Fibroblast of skin of left biceps (primary cell): ENCODE measurements around the gene RASL11B.
"Not testable (repeated sequence)": the region's sequence is repeated elsewhere in the genome, so short reads cannot be mapped to it uniquely, and the experiment has no call there.

Experiments used
- DNase-seq, 2 experiments: peaks; one replicate each; pipeline ENCODE4 v3.0.0-alpha.2; 2013; ENCODE audit warnings: low read depth in 2 of 2

RASL11B gene

DNA sequence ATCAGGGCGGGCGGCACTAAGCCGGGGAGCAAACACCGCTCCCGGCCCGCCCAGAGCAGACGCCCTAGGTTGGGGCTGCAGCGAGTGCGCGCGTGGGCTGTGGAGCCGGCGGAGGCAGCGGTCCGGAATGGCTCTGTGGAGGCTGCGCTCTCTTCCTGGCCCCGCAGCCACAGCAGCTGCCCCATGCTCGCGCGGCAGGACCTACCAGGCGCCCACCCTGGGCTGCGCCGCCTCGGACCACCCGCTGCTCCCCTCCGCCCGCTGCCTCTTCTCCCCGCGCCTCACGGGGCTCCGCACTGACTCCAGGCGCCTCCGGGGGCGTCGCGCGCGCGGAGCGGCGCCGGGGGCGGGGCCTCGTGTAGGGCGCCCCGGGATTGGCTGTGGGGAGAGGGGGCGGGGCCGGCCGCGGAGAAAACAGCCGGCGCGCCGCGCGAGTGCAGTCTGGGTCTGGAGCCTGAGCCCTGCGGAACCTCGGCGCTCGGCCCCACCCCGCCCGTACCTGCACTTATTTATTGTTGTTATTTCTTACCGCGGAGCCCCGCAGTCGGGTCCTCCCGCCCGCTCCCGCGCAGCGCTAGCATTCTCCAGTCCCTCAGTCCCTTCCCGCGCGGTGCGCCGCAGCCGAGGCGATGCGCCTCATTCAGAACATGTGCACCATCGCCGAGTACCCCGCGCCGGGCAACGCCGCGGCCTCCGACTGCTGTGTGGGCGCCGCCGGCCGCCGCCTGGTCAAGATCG lies at the start of gene RASL11B:
Gene RASL11B (plus strand): TSS at position 439 of the 738 bp plus-strand sequence. CDS start 191 bp downstream, at position 630.
- DNase-seq: peak in 1 of 2 experiments; percentile 31

- DNase-seq: no peak
These were observed 48.6 kb upstream of the RASL11B start for GRCh38 chr4:52813546-52813945.

- peak; percentile 50 to 55 for DNase-seq
These were observed 39.5 kb upstream of the RASL11B start for GRCh38 chr4:52822583-52822971.

- no peak for DNase-seq
These were observed 39.0 kb upstream of the RASL11B start for GRCh38 chr4:52822972-52823701.

GRCh38 chr4:52823702-52824092 lies 38.4 kb upstream of the RASL11B start:
- DNase-seq: no peak

- no peak for DNase-seq
These were observed 37.9 kb upstream of the RASL11B start for GRCh38 chr4:52824270-52824602.

GRCh38 chr4:52824603-52825459 lies 37.3 kb upstream of the RASL11B start:
- peak; percentile 37 to 39 for DNase-seq

- no peak for DNase-seq
These were observed 36.5 kb upstream of the RASL11B start for GRCh38 chr4:52825460-52826090.

DNA sequence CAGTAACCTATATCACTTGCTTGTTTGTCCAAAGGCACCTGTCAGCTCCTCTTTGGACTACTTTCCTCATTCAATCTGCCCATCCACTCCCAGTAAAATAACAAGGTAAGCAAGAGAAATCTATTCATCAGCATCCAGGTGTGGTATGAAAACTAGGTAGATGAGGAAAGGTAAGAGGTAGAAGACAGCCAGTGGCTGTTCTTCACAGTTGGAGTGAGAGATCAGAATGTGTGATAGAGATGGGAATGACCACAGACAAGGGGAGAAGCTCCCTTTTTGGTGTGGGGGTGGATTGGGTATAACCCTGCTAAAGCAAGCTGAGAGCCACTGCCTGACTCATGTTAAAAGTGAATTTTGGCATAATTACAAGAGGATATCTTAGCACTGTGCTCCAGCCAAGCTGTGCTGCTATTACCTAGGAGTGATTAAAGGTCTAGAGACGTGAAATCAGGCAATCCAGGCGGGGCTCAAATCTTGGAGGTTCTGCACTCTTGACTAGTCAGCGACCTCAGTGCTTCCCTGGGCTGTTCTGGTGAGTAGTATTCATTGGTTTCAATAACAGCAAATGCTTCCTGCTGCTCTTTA lies 28.1 kb upstream of the RASL11B start:
- DNase-seq: no peak

DNA sequence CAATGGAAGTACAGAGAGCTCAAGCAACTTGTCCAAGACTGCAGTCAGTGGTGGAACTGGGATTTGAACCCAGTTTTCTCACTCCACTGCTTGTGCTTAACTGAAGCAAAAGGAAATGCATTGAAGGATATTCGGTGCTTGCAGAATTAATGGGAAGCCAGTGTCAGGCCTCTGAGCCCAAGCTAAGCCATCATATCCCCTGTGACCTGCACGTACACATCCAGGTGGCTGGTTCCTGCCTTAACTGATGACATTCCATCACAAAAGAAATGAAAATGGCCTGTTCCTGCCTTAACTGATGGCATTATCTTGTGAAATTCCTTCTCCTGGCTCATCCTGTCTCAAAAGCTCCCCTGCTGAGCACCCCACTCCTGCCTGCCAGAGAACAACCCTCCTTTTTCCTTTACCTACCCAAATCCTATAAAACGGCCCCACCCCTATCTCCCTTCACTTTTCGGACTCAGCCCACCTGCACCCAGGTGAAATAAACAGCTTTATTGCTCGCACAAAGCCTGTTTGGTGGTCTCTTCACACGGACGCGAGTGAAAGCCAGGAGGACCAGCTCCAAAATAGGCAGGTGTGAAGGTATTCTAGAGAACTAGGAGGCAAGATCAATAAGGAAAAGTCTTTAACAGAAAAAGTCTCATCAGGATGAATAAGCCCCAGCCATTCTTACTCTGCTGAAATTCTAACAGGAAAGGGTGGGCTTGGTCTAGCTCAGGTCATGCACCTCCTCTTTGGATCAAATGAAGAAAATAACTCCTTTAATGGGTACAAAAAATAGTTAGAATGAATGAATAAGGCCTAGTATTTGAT lies 27.3 kb upstream of the RASL11B start:
- DNase-seq: not testable (repeated sequence)

DNA sequence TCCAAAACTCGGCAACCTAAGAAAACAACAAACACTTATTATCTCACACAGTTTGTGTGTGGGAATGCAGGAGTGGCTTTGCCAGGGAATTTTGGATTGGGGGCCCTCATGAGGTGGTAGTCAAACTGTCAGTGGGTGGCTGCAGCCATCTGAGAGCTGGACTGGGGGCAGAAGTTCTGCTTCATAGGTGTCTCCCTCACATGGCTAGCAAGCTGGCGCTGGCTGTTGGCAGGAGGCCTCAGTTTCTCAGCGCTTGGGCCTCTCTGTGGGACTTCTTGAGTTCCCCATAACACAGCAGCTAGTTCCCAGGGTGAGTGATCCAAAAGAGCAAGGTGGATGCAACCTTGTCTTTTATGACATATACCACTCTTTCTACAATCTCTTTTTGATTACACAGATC lies 26.0 kb upstream of the RASL11B start:
- DNase-seq: no peak

GRCh38 chr4:52836678-52837077 lies 25.4 kb upstream of the RASL11B start:
- no peak for DNase-seq

GRCh38 chr4:52837716-52838558 lies 24.2 kb upstream of the RASL11B start:
- DNase-seq: no peak

DNA sequence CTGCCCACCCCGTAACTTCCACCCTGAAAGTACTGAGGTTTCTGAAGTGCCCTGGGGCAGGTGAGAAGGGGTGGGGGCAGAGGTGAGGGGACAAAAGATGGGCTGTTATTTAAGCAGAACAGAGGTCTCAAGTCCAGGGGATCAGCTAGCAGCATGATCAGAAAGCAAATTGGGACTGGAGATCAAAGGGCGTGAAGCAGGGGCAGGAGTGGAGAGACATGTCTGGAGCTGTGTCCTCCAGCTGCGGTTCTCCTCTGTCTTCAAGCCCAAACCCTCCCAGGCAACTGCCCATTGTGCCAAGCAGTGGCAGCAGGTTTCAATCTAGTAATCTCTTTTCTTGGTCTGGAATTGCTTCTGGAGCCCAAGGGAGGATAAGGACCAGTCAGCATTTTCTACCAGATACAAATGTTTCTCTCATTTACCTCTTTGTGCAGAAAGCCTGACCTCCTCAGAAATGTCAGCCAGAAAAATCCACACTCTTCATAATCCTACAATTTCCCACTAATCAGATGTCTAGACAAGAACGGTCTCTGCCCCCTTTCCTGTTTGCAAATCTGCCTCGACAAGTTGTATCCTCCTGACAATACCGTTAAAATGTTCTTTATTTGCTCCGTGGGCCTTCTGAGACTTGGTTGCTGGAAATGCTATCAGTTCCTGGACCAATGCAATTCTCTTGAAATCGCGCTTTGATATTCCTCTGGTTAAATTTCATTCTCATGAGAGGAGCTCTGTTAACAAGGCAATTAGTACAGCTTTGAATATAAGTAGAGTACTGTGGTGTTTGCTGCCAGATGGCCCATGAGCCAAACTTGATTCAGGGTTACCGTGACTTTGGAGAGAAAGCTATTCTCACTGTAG lies 23.2 kb upstream of the RASL11B start:
- no peak for DNase-seq

GRCh38 chr4:52840531-52841370 lies 21.4 kb upstream of the RASL11B start:
- DNase-seq: no peak

- no peak for DNase-seq
These were observed 20.2 kb upstream of the RASL11B start for GRCh38 chr4:52841682-52842456.

DNA sequence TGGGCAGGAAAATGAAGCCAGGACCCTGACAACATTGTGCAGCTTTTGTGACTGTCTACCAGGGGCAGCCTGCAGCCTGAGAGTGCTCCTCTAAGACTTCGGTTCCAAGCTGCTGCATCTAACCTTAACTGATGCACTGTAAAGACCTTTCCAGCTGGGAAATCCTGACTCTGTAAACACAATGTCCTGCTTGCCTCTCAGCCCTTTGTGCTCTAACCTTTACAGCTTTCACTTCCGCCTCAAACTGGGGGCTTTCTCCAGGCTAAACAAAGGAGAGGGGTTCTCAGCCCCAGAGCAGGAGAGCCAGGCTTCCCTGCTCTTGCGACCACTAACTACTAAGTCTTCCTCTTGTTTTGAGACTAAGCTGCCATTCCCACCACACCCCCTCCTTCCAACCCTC lies 19.3 kb upstream of the RASL11B start:
- no peak for DNase-seq
